ENCODE measurements around the gene WRNIP1. TPM values are rescaled to one million over a fixed set of nuclear protein-coding genes. Genes with fewer than 3 reads are reported as not detected.

The WRNIP1 gene
- total RNA-seq, 1 donor from 2014 or later = 46.5 TPM

DNA sequence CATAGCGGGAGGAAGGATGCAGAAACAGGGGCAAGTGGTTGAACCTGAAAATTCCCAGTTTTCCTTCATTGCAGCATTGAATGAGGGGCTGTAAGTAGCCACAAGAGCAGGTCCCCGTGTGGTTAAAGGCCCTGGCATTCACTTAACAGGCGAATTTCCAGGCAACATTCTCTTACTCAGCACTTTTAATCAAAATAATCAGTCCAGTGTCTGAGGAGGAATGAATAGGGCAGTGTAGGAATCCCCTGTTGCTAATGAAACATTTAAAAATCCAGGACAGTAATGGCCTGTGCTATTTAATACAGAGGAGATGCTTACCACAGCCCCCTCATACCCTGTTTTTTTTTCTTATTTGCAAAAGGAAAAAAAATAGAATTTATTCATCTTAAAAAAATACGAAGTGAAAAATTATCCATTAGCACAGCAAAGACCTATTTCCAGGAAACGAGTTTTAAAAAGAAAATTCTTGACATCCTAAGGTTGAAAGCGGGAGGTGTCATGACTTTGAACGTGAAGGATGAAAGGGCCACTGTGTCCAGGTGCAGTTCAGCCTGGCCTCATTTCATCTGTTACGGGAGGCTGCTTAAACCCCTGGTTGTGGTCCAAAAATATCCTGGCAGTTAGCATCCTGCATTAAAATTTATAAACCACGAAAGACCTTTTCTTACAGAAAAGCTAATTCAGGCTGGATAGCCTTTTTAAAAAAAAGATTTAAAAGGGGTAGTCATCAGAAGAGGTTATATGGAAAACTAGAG lies 34.7 kb upstream of the WRNIP1 start:
- Mint-ChIP-seq H3K4me3 (ENCODE audit: unreplicated experiment) (no peak overlapping the region), H3K4me1 (ENCODE audit: low read depth, unreplicated experiment) (peaks cover 20% of the 10 kb centered on the region), H3K36me3 (ENCODE audit: unreplicated experiment) (no peaks in the 10 kb centered on the region), H3K27me3 (ENCODE audit: unreplicated experiment) (peaks cover 4% of the 10 kb centered on the region), H3K27ac (ENCODE audit: unreplicated experiment) (no peak overlapping the region), H3K9me3 (ENCODE audit: unreplicated experiment) (peaks cover 3% of the 10 kb centered on the region)
- TF ChIP-seq, protein P1, sequence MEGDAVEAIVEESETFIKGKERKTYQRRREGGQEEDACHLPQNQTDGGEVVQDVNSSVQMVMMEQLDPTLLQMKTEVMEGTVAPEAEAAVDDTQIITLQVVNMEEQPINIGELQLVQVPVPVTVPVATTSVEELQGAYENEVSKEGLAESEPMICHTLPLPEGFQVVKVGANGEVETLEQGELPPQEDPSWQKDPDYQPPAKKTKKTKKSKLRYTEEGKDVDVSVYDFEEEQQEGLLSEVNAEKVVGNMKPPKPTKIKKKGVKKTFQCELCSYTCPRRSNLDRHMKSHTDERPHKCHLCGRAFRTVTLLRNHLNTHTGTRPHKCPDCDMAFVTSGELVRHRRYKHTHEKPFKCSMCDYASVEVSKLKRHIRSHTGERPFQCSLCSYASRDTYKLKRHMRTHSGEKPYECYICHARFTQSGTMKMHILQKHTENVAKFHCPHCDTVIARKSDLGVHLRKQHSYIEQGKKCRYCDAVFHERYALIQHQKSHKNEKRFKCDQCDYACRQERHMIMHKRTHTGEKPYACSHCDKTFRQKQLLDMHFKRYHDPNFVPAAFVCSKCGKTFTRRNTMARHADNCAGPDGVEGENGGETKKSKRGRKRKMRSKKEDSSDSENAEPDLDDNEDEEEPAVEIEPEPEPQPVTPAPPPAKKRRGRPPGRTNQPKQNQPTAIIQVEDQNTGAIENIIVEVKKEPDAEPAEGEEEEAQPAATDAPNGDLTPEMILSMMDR (IDR thresholded peaks at IDR 0.05; ENCODE audit: partially characterized antibody, unreplicated experiment) = no peak
- no peak for DNase-seq

DNA sequence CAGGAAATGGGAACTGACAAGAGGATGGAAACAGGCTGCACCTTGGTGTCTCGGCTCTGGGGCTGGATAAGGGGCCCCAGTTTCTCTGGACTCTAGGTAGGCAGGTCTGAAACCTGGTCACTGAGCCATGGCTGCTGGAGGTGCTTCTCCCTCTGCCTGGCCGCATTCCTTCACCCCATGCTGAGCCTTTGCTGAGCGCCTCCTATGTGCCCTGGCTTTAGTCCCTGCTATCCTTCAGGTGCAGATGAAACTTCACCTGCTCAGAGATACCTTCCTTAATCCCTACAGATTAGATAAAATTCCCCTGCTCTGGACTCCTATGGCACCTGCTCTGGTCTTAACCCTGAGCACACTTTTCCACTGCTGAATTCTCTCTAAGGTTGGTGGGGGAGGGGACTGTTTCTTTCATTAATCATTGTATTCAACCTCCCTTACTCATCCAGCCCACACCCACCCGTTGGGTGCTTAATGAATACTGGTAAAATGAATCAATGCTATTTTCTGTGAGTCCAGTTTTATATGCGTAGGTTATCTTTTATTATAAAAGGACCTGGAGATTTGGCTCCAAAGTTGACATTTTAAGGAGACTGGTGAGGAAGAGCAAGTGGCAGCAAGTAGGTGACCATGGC lies 33.8 kb upstream of the WRNIP1 start:
- Mint-ChIP-seq H3K36me3 (ENCODE audit: unreplicated experiment) (no peaks in the 10 kb centered on the region), H3K9me3 (ENCODE audit: unreplicated experiment) (peaks cover 3% of the 10 kb centered on the region), H3K4me3 (ENCODE audit: unreplicated experiment) (no peak overlapping the region), H3K27me3 (ENCODE audit: unreplicated experiment) (peaks cover 4% of the 10 kb centered on the region), H3K4me1 (ENCODE audit: low read depth, unreplicated experiment) (peaks cover 20% of the 10 kb centered on the region), H3K27ac (ENCODE audit: unreplicated experiment) (no peak overlapping the region)
- DNase-seq = no peak
- TF ChIP-seq, protein P1 (IDR thresholded peaks at IDR 0.05; ENCODE audit: partially characterized antibody, unreplicated experiment) = no peak

DNA sequence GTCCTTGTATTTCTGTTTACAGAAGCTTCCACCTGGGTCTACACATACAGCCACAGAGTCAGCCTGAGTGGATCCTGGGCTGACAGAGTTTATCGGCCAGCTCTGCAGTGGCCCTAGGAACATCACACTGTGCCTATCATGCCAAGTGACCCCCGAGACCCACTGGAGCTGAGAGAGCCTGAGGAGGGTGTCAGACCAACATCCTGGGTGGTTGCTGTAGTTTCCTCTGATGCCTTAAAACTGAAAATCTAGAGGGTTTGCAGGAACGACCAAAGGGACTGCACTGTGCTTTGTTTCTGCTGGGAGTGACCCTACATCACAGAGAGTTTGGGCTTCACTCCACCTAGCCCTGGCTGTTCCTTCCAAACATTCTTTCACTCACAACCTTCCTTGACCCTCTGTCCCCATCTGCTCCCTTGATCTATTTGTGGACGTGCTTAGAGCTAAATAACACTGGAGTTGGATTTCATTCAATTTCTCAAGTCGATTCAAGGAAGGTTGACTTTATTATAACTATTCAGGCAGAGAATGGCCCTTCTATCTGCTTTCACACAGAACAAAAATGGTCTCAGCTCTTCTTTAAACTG lies 32.6 kb upstream of the WRNIP1 start:
- Mint-ChIP-seq H3K4me3 (ENCODE audit: unreplicated experiment) (no peak overlapping the region), H3K4me1 (ENCODE audit: low read depth, unreplicated experiment) (peaks cover 20% of the 10 kb centered on the region), H3K9me3 (ENCODE audit: unreplicated experiment) (peaks cover 3% of the 10 kb centered on the region), H3K27ac (ENCODE audit: unreplicated experiment) (no peak overlapping the region), H3K27me3 (ENCODE audit: unreplicated experiment) (peaks cover 4% of the 10 kb centered on the region), H3K36me3 (ENCODE audit: unreplicated experiment) (no peaks in the 10 kb centered on the region)
- DNase-seq = no peak
- TF ChIP-seq, protein P1 (IDR thresholded peaks at IDR 0.05; ENCODE audit: partially characterized antibody, unreplicated experiment) = no peak

DNA sequence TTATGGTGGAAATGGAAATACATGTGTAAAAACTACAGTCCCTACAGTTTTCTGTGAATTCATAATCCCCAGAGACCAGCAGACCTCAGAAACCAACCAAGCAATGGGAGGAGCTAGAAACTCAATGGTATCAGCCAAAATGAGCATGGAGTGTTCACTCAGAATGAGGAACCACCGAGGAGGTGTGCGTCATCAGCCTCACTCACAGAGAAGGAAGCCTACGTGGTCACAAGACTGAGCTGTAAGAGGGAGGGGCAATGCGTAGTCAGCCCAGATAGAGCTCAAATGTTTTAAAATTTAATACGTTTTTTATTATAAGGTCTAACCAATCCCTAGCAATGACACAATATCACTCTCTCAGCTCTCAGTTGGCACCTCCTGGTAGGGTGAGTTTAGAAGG lies 31.9 kb upstream of the WRNIP1 start:
- TF ChIP-seq, protein P1 (IDR thresholded peaks at IDR 0.05; ENCODE audit: partially characterized antibody, unreplicated experiment) = no peak
- H3K27me3 Mint-ChIP-seq (ENCODE audit: unreplicated experiment) = peaks cover 4% of the 10 kb centered on the region
- DNase-seq = no peak
- peaks cover 3% of the 10 kb centered on the region for H3K9me3 Mint-ChIP-seq (ENCODE audit: unreplicated experiment)
- peak overlapping the region; percentile 6 for H3K4me3 Mint-ChIP-seq (ENCODE audit: unreplicated experiment)
- no peak overlapping the region for H3K27ac Mint-ChIP-seq (ENCODE audit: unreplicated experiment)
- H3K4me1 Mint-ChIP-seq (ENCODE audit: low read depth, unreplicated experiment) = peaks cover 20% of the 10 kb centered on the region
- no peaks in the 10 kb centered on the region for H3K36me3 Mint-ChIP-seq (ENCODE audit: unreplicated experiment)

Data from glutamatergic neuron (in vitro differentiated cells).